Measurements from ENCODE around the gene NPHS2.

GRCh38 chr1:179549368-179549700 lies 26.4 kb downstream of the NPHS2 start:
- TF ChIP-seq, protein P1, sequence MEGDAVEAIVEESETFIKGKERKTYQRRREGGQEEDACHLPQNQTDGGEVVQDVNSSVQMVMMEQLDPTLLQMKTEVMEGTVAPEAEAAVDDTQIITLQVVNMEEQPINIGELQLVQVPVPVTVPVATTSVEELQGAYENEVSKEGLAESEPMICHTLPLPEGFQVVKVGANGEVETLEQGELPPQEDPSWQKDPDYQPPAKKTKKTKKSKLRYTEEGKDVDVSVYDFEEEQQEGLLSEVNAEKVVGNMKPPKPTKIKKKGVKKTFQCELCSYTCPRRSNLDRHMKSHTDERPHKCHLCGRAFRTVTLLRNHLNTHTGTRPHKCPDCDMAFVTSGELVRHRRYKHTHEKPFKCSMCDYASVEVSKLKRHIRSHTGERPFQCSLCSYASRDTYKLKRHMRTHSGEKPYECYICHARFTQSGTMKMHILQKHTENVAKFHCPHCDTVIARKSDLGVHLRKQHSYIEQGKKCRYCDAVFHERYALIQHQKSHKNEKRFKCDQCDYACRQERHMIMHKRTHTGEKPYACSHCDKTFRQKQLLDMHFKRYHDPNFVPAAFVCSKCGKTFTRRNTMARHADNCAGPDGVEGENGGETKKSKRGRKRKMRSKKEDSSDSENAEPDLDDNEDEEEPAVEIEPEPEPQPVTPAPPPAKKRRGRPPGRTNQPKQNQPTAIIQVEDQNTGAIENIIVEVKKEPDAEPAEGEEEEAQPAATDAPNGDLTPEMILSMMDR (IDR thresholded peaks at IDR 0.05; ENCODE audit: low read depth, low read length) = no peak
- no peak for TF ChIP-seq EZH2phosphoT487 (IDR thresholded peaks at IDR 0.05; ENCODE audit: low read depth)

Data from OCI-LY3 (cell line).